GM19468 (cell line): Measurements from ENCODE around the gene KDM4B.

Experiments
- ATAC-seq: cut with Tn5 transposase; IDR thresholded peaks from one replicate; pipeline ENCODE4 v1.9.1; 2021; ENCODE audit warnings: mild to moderate bottlenecking, moderate library complexity, moderate number of reproducible peaks; ENCODE audit not compliant: unreplicated experiment; ENCODE audit errors: extremely low read depth

The KDM4B gene

GRCh38 chr19:5115771-5116202 lies 146.9 kb downstream of the KDM4B start:
- no peak for ATAC-seq

GRCh38 chr19:5116292-5116691 lies 147.4 kb downstream of the KDM4B start:
- ATAC-seq = no peak

- no peak for ATAC-seq
Observed at GRCh38 chr19:5117421-5117820, 148.5 kb downstream of the KDM4B start.

- no peak for ATAC-seq
Observed at GRCh38 chr19:5118026-5118425, 149.1 kb downstream of the KDM4B start.

GRCh38 chr19:5119297-5119998 lies 150.5 kb downstream of the KDM4B start:
- ATAC-seq = no peak

- ATAC-seq = no peak
Observed at GRCh38 chr19:5120321-5120720, 151.4 kb downstream of the KDM4B start.

GRCh38 chr19:5120833-5121232 lies 151.9 kb downstream of the KDM4B start:
- no peak for ATAC-seq

- no peak for ATAC-seq
Observed at GRCh38 chr19:5121266-5122120, 152.6 kb downstream of the KDM4B start.

GRCh38 chr19:5122121-5122400 lies 153.1 kb downstream of the KDM4B start:
- ATAC-seq = no peak

- ATAC-seq = no peak
Observed at GRCh38 chr19:5122671-5123409, 153.9 kb downstream of the KDM4B start.

- no peak for ATAC-seq
Observed at GRCh38 chr19:5123646-5124045, 154.7 kb downstream of the KDM4B start.

- ATAC-seq = no peak
Observed at GRCh38 chr19:5124111-5124855, 155.4 kb downstream of the KDM4B start.

GRCh38 chr19:5125376-5125775 lies 156.5 kb downstream of the KDM4B start:
- no peak for ATAC-seq

GRCh38 chr19:5125797-5126497 lies 157.0 kb downstream of the KDM4B start:
- no peak for ATAC-seq

- no peak for ATAC-seq
Observed at GRCh38 chr19:5126498-5127223, 157.7 kb downstream of the KDM4B start.

GRCh38 chr19:5127717-5128116 lies 158.8 kb downstream of the KDM4B start:
- no peak for ATAC-seq

GRCh38 chr19:5128251-5128935 lies 159.5 kb downstream of the KDM4B start:
- no peak for ATAC-seq

GRCh38 chr19:5128936-5129389 lies 160.1 kb downstream of the KDM4B start:
- ATAC-seq = no peak
